Measurements from ENCODE around the gene USH1C.
A peak's percentile ranks its signal among the peaks of the same experiment; 100 is the strongest.

USH1C gene

GRCh38 chr11:17525570-17525969 is 18.6 kb downstream of the USH1C start:
- no peak for DNase-seq (ENCODE audit: low read depth)

DNA sequence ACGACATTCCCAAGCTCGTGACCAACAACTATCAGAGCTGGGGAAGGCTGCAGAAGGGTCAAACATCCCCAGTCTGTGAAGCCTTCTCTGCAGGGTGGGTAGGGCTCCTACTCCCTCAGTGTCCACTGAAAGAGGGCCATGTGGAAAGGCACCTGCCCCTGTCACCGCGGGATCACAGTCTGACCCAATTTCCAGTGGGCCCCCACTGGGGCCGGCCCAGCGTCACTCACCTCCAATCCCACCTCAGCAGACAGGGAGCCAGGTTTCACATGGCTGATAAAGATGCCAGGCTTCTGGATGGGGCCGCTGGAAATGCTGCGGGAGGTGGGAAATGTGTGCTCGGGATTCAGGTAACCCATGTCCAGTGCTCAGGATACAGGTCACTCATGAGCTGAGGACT is 20.0 kb downstream of the USH1C start:
- DNase-seq (ENCODE audit: low read depth), result no peak

DNA sequence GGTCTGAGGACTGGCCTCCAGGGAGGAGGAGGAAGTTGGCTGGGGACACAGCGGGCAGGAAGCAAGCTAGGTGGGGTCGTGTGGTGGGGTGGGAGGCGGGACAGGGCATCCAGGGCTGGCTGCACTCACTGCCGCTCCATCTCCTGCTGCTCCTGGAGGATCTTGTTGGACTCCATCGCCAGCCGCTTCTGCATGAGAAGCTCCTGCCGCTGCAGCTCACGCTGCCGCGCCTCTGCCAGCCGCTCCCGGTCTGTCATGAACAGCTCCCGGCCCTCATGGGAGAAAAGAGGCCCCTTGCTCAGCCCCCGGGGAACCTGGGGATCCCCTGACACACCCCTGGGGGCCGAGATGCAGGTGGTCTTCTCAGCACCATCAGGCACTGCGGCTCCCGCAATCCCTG is 21.6 kb downstream of the USH1C start:
- DNase-seq (ENCODE audit: low read depth), result no peak

DNA sequence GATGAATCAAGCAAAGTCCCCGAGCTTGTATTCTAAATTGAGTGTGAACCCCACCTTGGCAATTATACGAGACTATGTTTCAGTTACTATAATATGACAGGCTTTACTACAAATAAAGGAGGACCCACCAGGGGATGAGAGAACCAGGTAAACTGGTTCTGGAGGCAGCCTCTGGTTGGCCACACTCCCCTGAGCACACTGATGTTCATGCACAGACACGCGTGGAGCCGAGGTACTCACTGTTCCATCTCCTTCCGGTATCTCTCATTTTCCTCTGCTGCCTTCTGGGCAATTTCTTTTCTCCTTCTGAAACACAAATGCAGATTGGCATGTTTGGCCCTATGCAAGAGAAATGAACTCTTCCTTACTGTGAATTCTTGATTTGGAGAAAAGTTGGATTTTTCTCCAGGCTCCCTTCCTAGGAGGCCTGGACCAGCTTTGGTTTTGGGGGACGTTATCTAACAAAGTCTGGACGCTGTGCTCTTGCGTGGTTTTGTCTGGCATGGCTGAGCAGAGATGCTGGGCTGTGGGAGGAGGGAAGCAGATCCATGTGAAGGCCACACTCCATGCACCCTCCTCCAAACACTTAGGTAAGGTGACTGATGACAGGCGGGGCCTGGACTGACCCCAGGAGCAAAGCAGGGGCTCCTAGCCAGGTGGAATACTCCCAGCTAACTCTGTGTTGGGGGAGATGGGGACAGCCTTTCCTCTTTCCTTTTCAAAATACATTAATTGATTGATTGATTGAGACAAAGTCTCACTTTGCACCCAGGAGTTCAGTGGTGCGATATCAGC is 22.9 kb downstream of the USH1C start:
- DNase-seq (ENCODE audit: low read depth), result no peak

- DNase-seq (ENCODE audit: low read depth), result no peak
These were observed 24.9 kb downstream of the USH1C start for GRCh38 chr11:17519061-17519885.

- DNase-seq (ENCODE audit: low read depth), result no peak
These were observed 25.9 kb downstream of the USH1C start for GRCh38 chr11:17518366-17518765.

DNA sequence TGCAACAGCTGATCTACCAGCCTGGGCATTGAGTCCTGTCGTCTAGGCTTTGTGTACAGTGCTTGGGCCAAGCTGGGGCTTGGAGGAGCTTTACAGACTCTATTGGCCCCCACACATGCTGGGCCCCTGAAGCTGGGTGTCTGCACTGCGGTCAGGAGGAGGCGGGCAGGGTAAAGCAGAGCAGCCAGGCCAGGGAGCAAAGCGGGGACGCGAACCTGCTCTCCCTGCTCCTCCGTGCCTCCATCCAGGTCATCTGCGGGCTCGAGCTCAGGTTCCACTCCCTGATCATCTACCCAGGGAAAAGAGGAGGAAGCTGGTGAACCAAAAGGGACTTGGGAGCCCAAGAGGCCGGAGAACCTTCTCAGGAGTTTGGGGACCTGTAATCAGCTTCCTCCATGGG is 27.0 kb downstream of the USH1C start:
- DNase-seq (ENCODE audit: low read depth), result no peak

DNA sequence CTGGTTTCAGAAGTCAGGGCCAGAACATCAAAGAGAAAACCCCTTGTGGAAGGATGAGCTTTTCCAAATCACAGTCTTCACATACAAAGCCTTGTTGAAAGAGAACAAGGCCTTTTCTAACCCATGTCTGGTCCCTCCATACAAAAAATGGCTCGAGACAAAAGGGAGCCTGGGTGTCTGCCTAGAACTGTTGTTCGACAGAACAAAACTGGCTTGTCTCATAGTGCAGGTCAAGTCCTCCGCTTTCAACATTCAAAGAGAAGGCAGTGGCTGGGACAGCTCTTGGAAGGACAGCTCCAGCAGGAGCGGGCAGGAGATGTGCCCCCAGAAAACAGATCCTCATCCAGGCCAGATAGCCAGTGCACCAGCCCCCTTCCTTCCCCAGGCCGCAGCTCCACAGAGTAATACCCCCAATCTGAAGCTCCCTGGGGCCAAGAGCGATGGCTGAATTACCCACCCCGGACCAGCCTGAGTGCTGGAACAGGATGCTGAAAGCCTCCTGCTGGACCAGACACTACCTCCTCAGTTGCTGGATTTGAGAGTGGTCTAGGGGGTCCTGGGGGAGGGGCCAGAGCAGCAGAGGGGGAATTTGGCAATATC is 27.6 kb downstream of the USH1C start:
- no peak for DNase-seq (ENCODE audit: low read depth)

DNA sequence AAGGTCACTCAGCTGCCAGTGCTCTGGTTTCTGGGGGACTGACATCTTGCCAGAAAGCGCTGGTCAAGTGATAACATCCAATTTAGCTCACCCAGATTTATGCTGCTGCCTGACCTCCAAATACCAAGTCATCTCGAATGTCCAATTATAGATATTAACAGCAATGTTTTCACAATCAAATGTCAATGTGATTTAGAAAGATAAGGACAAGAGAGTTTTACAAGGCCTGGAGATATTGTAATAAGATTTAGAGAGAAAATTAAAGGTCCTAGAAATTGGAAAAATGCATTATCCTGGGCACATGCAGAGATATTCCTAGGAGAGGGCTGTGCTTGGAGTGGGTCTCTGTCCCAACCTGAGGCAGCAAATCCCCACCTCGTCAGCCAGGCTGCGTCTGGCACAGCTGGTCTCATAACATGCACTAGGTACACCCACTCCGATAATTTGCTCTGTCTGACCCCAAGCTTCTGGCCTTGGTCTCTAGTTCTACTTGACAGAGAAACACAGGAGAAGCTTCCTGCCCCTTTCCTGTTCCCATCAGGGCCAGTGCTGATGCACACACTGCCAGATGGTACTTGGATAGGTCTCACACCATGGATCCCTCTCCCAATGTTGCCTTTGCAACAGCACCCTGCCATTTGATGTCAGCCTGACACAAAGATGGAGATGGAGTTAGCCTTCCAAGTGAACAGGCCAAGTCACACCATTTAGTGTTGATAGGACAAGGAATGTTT is 28.6 kb downstream of the USH1C start:
- DNase-seq (ENCODE audit: low read depth), result no peak

DNA sequence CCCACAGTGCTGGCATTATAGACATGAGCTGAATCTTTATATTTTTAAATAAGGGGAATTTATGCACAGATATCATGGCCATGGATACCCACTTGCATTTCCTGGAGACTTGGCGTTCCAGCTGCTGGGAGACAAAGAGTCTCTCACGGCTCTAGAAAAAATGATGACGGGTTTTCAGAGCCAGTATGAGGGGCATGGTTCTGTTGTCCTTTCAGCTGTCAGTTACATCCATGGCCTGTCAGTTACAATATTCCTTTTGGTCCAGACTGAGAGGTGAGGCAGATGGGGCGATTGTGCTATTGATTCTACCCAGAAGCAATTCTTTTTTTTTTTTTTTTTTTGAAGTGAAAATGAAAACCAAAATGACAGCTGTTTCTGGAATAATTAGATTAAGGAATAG is 29.7 kb downstream of the USH1C start:
- DNase-seq (ENCODE audit: low read depth), result no peak

DNA sequence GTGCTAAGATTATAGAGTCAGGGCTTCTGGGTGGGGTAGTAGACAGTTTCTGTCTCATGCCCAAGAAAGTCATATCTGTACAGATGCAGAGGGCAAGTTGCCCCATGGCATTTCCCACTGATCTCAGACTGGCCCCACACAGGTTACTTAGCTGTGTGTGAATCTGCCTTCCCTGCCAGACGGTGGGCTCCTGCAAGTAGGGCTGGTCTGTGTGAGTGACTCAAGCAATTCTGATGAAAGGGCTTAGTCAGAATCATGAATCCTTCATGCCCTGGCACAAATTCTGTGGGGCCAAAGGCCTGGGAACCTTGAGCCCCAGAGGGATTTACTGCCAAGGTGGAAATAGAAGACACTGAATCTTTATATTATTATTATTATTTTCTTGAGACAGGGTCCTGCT is 30.4 kb downstream of the USH1C start:
- DNase-seq (ENCODE audit: low read depth), result peak; percentile 19

GRCh38 chr11:17512101-17512500 is 32.1 kb downstream of the USH1C start:
- no peak for DNase-seq (ENCODE audit: low read depth)

- no peak for DNase-seq (ENCODE audit: low read depth)
These were observed 32.6 kb downstream of the USH1C start for GRCh38 chr11:17511571-17511970.

DNA sequence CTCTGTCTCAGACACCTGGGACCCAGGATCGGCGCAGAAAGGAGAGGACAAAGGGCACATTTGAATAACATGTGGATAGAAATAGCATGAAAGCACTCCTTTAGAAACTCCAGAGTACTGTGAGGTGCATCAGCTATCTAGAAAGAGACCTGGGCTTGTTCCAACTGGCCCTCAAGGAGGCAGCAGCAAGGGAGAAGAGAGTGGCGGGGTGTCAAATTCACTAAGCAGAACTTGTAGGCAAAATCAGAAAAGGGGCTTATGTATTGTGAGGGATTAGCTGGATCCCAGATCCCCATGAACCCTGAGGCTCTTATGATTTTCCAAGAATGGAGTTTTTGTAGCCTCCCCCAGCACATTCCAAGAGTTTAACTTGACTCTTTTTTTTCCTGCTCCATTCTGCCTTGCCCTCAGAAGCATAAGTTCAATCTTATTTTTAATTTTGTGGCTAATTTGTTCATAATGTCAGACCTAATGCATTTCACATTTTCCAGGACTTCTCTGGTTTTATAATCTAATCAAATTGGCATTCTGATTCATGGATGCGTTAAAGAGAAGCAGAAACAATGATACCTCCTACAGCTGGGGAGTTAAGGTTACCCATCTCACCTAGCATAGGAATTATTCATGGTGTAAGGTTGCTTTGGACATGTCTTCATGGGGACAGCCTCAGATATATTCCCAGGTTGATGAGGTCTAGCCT is 33.6 kb downstream of the USH1C start:
- DNase-seq (ENCODE audit: low read depth), result no peak

DNA sequence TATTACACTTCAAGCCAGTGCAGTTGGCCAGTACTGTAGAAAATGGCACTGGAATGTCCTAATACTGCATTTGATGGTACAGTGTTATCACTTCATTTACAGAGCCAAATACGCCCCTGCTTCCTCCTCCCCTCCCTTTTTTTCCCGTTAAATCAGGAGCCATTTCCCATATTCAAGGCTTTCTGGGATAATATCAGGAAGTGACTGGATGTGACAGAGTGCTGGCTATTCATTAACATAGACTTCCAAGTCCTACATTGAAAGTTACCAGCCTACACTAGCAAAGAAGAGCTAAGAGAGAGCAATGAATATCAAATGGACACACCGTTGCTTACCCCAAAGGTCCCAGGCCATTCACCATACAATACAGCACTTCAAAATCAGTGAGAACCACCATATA is 35.4 kb downstream of the USH1C start:
- no peak for DNase-seq (ENCODE audit: low read depth)

DNA sequence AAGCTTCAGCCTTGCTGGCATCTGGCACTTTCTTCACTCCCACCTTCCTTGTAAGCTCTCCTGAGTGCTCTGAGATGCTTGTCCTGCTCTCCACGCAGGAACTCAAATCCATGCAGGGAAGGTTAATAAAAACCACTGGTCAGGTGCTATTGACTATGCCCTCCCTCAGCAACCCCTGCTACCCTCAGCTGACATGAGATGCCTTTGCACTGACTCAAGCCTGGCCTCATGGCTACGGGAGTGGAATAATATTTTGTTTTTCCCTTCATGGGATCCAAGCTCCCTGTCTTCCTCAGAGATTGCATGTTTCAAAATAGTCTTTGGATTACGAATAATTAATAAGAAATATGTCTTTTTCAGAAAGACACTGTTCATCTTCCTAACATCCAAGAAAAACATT is 35.9 kb downstream of the USH1C start:
- peak; percentile 11 for DNase-seq (ENCODE audit: low read depth)

DNA sequence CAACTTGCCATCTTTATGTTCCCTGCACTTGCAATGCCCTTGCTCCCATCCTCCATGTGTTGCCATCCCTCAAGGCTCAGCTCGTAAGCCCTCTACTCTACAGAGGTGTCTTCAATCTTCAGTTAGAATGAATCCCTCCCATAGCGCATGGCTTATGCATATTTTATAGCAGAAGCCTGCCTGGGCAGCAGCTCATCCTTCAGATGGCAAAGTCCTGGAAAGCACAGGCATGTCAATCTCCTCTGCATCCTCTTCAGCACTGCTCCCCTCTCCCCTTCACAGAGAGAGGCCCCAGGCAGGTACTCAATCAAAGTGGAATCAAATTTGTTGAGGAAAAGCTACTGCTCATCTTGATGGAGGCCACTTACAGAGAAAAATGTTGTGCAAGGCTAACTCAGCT is 36.4 kb downstream of the USH1C start:
- DNase-seq (ENCODE audit: low read depth), result no peak

- DNase-seq (ENCODE audit: low read depth), result no peak
These were observed 37.3 kb downstream of the USH1C start for GRCh38 chr11:17506942-17507341.

GRCh38 chr11:17506314-17506713 is 37.9 kb downstream of the USH1C start:
- no peak for DNase-seq (ENCODE audit: low read depth)

DNA sequence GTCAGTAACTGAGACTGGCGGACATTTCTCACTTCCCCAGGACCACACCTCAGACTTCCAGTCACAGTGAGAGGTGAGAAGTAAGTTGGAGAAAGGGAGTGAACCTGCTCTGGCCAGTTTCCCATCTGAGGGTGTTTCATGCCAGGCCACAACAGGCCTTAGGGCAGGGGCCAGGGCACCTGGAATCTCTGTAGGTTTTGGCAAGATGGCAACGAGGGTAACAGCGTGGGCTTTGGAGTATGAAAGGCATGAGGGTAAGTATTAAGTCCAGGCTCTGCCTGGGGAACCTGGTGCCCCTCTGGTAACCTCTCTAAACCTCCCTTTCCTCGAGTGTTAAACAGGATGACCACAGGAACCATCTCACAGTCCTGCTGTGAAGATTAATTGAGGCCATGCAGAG is 39.1 kb downstream of the USH1C start:
- DNase-seq (ENCODE audit: low read depth), result no peak

DNA sequence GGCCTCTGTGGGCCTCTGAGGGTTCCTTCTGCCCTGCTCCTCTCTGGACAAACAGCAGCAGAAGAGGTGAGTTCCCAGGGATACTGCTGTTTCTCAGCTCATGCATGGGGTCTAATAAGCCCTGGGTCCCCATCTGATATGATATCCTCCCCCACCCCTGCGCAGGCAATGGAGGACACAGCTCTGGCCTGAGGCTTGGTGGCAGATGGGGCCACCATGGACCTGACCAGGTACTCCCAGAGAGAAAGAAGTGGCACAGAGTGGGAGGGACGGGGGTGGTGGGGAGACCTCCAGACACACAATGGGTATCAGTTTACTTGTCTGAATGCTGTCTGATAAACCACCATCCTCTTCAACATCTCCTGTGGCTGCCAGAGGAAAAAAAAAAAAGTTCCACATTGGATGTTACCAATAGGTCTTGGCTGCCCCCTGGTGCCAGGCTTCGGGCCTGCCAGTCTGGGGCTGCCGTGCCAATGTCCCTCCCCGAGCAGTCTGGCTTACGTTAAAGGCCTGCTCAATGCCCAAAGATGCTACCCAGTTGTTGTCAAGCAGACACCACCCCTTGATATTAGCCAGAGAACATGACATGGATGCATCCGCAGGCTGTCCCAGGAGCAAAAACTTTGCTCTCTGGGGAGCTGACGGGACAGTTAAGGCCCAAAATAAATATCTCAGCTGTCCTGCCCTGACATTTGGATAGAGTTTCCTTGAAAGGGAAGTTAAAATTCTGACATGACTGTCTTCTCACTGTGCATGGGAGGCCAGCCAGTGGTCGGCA is 39.7 kb downstream of the USH1C start:
- DNase-seq (ENCODE audit: low read depth), result peak; percentile 24
